ENCODE measurements around the gene ELOB.
"Not testable (repeated sequence)": the region's sequence is repeated elsewhere in the genome, so short reads cannot be mapped to it uniquely, and the experiment has no call there.

Gene ELOB

DNA sequence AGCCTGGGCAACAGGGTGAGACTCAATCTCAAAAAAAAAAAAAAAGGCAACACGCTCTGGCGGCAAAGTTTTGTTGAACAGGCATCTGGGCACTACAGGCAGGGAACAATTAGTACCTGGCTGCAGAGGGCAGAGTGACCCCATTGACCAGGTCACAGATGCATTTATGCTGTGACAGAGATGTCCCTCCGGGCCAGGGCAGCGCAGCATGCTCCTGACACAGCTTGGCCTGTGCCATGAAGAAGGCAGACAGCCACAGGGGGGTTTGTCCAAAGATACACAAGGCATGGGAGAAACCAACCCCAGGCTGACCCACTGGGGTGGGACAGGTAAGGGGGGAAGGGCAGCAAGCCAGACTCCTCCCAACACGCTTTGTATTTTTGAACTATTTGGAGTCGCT is 32.4 kb downstream of the ELOB start:
- DNase-seq: no peak

DNA sequence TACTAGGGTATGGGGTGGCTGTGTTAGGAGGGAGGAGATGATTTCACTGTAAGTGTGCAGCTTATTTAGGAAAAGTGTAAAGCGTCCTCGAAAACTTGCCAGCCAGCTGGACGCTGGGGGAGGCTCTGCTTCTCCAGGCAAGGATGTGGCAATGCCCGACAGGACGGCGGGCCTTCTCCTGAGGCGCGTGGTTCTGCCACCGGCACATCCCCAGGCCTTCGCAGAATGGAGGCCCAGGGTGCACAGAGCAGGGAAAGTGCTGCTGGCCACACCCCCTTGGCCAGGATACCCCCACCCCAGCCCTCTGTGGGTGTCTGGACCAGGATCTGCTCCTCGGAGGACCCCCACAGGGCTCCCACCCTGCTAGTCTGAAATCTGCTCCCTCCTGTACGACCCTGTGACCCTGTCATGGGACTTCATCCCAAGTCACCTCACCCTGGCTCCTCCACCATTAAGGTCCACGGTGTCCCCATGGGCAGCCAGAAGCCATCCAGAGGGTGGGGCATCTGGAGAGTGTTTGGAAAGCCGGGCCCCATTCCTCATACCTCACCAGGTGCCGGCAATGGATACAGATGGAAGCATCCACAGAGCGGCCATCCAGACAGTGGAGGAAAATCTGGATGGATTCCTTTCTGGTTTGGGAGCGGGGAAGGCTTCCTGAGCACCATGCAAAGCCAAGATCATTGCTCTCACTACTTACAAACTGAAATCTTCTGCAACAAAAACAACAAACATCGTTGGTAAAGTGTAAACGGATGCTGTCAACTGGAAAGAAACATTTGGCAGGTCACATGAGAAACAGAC is 33.9 kb downstream of the ELOB start:
- DNase-seq: no peak

DNA sequence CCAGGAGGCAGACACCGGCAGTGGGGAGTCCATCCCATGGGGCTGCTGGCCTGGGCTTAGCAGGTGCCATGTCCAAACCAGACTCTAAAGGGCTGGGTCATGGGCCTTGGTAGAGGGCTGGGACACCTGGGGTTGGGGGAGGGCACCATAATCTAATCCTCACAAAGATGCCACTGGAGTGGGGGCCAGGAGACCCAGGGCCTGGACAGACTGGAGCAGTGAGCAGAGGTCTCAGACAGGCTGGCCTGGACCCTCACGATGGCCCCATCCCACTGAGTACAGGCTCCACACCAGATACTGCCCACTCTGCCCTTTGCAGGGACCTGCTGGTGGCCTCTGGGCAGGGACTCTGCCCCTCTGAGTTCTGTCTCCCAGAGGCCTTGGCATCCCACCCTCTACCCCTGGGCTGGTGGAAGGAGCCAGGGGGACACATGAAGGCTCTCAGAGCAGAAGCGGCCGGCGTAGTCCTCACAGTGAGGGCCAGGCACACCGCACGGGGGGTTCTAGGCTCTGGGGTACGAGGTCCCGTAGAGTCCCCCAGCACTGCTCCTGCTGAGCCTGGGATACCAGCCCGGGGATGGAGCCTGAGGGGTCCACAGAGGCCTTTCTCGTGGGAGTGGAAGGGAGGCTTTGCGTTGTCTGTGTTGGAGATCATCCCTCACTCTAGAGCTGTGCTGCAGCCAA is 34.6 kb downstream of the ELOB start:
- no peak for DNase-seq

DNA sequence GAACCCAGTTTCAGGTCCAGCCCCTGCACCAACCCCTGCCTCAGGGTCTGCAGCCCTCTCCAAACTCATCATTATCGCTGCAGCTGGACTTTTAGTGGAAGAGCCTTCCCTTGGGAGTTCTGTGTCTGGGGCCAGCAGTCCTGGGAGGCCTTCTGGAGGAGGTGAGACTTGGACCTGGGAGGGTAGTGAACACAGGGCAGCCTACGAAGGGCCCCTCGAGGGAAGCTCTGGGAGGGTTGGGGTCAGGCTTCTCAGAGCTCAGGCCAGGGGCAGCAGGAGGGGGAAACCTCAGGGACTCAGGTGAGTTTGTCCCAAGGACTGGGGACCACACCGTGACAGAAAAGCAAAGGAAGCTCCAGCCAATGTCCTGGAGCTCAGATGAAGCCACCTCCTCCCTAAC is 35.9 kb downstream of the ELOB start:
- DNase-seq: no peak

DNA sequence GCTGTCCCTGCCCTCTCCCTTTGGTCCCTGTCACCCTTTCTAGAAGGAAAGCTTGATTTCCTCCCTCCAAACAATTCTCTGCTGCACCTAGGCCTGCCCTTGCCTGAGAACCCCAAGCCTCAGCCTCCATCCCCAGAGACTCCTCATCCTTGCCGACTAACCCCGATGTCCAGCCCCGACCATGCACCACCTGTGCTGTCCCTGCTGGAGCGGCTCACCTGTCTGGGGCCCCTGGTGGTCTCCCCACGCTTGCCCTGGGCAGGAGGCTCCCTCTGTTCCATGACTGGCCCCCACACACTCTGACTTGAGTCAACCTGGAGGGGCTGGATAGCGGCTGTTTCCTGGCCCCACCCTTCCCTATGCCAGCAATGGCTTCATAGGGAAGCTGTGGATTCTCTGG is 36.6 kb downstream of the ELOB start:
- no peak for DNase-seq

DNA sequence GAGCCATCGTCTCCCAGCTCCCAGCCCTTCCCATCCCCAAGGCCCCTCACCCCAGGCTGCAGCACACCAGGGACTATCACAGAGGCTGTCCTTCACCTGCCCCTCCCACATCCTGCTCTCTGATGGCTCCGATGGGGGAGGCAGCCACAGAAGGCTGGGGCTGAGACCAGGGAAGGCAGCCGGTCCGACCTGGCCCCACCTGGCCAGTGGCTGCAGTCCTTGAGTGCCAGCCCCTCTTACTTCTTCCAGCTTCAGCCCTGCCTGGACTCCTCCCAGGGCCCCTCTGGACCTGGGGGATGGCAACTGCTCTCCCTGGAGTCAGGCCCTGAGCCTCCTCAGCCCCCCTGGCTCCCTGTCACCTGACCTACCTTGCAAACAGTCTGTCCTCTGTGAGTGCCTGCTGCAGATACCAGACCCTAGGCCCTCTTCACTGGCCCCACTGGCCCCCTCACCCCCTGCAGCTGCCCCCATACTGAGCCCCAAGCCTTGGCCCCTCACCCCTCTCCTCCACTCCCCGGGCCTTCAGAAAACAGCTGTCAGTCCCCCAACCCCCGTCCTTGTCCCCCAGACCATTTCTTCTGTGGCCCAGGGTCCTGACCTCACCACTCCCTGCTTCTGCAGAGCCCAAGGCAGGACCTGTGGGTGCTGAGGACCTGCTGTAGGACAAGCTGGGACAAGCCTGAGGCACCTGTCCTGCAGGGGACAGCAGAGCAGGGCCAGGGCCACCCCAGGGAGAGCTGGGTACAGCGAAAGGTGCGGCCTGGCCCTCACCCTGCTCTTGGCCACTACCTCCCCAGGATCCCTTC is 37.3 kb downstream of the ELOB start:
- no peak for DNase-seq

DNA sequence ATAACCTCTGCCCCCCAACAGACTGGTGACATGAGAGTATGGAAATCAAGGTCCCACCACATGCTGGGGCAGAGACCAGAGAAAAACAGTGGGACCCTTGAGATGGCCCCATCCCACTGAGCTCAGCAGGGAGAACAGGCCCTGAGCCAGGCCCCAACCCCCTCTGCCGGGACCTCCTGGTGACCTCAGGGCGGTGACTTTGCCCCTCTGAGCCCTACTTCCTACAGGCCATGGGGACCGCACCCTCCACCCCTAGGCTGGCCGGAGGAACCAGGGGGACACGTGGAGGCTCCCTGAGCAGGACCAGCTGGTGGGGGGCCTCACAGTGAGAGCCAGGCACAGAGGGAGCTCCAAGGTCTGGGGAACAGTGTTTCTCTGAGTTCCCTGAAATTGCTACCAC is 38.5 kb downstream of the ELOB start:
- no peak for DNase-seq

DNA sequence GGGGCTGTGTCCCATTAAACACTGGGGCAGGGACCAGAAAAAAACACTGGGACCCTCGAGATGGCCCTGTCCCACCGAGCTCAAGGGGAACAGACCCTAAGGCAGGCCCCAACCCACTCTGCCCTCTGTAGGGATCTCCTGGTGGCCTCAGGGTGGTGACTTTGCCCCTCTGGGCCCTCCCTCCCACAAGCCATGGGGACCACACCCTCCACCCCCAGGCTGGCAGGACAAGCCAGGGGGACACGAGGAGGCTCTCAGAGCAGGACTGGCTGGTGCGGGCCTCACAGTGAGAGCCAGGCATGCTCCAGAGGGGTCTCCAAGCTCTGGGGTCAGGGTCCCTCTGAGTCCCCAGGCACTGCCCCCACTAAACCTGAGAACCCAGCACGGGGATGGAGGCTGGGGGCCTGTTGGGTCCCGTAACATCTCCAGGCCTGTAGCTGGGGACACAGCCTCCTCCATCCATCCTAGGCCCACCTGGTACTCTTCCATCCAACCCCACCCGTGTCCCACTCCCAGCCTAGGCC is 39.1 kb downstream of the ELOB start:
- no peak for DNase-seq

DNA sequence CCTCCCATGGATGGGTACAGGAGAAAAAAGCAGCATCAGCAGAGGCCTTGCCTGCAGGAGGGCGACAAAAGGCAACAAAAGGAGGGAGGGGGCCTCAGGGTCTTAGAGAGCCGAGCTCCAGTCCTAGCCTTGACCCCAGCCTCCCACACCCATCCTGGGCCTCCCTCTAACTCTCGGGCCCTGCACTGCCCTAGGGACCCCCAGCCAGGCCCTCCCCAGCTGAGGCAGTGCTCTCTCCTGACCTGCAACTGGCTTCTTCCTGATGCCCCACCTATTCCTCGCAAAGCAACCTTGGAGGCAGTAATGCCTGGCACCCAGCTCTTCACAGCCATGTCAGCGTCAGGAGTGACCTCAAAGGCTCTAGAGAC is 39.9 kb downstream of the ELOB start:
- no peak for DNase-seq

DNA sequence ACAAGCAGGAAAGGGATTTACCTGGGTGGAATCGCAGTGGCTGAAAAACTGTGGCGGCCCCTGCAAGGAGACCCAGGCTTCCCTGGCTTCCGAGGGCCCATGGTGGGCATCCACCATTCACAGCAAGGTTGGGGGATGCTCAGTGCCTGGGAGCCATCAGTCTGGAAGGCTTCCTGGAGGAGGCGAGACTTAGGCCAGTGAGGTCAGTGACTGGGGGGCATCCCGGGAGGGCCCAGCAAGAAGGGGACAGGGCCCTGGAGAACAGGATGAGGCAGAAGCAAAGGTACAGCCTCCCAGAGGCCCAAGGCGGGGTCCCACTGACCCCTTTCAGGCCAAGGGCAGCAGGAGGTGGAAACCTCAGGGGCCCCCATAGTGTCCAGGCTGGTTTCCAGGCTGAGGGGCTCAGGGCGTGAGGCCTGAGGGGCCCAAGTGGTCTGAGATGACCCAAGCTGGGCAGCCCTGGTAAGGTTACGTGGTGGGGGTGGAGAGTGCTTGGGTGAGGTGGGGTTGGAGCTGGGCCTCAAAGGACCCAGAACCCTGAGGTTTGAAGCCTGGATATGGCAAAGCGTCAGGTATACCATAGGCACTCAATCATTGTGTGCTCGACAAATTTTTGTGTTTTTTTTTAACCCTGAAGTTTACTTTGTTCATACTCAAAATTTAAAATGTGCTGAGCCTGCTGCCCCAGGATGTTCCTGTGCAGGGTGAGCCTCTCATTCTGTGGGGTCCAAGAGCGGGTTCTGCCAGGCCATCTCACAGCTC is 40.4 kb downstream of the ELOB start:
- no peak for DNase-seq

DNA sequence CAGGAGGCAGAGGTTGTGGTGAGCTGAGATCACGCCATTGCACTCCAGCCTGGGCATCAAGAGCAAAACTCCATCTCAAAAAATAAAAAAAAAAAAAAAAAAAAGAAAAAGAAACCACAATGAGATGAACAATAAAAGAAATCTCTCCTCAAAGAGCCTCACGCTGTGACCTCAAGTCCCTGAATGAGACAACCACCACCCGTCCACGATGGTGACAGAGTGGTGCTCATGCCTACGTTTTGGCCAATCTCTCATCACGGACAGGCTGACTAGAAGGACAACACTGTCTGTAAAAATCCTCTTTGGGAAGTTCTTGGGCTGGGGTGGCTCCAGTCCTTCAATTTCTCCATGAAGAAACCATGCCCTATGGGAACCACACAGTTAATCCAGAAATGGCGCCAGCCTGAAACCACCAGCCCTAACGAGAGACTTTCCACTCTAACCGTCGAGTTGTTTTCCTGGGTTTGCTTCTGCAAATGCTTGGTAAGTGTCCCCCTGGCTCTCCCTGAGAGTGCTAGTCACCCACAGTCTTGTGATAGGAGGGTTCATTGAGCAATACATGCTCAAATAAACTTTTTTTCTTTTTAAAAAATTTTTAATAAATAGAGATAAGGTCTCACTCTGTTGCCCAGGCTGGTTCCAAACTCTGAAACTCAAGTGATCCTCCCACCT is 42.1 kb downstream of the ELOB start:
- no peak for DNase-seq

DNA sequence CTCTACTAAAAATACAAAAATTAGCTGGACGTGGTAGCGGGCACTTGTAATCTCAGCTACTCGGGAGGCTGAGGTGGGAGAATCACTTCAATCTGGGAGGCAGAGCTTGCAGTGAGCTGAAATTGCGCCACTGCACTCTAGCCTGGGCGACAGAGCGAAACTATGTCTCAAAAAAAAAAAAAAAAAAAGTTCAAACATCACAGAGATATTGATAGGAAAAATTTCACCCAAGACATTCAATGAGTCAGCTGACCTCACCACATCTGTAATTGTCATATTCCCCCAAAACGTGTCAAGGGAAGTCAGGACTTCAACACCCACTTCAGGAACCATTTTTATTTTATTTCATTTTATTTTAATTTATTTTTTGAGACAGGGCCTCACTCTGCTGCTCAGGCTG is 49.0 kb downstream of the ELOB start:
- no peak for DNase-seq

DNA sequence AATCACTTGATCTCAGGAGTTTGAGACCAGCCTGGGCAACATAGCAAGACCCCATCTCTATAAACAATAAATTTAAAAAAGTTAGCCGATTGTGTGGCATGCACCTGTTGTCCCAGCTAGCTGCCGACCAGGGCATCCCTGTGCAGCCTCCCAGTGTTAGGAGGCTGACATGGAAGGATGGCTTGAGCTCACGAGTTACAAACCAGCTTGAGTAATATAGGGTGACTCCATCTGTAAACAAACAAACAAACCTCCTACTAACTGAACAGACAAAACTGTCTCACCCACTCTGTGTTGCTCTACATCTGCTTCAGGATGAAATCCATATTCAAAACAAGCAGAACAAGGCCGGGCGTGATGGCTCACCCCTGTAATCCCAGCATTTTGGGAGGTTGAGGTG is 50.2 kb downstream of the ELOB start:
- no peak for DNase-seq

DNA sequence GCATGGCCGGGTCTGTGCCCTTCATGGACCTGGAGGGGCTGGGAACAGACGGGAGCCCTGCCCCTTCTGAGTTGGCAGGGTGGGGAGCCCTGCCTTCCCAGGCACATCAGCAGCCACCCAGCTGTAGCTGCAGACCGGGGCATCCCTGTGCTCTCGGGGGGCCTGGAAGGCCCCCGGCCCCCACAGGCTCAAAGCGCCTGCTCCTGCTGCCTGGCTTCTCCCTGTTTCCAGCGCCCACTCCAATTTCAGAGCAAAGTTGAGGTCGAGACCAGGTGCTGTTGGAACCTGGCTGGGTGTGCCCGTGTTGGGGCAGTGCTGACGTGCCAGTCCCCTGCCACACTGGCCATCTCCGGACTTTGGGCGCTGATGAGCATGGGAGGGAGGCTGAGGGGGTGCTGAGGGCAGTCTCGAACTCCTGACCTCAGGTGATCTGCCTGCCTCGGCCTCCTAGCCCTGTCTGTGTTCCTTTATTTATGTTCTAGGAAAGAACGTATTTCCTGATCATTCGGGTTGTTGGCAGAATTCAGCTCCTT is 52.2 kb downstream of the ELOB start:
- no peak for DNase-seq

DNA sequence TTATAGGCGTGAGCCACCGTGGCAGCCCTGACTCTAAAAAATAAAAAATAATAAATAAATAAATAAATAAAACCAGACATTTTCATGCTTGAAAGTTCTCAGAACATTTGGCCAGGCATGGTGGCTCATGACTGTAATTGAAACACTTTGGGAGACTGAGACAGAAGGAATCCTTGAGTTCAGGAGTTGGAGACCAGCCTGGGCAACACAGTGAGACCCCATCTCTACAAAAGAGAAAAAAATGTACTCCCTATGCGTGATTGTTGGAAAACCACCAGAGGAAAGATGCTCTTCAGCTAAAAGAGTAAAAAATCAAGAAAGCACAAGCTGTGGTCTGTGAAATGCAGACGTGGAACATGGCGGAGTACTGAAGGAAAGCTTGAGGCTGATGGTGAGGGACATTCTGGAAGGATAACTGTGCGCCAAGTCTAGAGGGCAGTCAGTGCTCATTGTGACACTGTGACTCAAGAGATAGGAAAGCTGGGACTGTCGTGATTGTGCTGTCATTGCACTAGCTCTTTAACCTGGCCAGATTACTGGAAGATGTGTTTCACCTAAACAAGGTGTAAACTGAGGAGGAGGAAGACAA is 52.9 kb downstream of the ELOB start:
- no peak for DNase-seq

DNA sequence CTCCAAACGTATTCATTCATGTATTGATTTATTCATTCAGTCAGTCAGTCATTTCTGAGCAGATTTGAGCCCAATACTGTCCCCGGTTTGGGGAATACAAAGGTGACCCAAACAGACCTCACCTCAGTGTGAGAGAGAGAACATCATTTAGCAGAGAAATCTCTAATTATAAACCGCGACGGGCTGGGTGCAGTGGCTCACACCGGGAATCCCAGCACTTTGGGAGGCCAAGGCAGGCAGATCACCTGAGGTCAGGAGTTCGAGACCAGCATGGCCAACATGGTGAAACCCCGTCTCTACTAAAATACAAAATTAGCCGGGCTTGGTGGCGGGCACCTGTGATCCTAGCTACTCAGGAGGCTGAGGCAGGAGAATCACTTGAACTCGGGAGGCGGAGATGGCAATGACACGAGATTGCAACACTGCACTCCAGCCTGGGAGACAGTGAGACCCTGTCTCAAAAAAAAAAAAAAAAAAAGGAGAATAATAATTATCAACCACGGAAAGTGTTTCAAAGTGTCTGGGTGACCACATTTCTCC is 55.4 kb downstream of the ELOB start:
- not testable (repeated sequence) for DNase-seq
